Measurements from ENCODE around the gene SOD3. TPM values are rescaled to one million over a fixed set of nuclear protein-coding genes. Genes with fewer than 3 reads are reported as not detected.

SOD3 gene
- total RNA-seq, 1 donor from 2014 or later, result 1.6 TPM

DNA sequence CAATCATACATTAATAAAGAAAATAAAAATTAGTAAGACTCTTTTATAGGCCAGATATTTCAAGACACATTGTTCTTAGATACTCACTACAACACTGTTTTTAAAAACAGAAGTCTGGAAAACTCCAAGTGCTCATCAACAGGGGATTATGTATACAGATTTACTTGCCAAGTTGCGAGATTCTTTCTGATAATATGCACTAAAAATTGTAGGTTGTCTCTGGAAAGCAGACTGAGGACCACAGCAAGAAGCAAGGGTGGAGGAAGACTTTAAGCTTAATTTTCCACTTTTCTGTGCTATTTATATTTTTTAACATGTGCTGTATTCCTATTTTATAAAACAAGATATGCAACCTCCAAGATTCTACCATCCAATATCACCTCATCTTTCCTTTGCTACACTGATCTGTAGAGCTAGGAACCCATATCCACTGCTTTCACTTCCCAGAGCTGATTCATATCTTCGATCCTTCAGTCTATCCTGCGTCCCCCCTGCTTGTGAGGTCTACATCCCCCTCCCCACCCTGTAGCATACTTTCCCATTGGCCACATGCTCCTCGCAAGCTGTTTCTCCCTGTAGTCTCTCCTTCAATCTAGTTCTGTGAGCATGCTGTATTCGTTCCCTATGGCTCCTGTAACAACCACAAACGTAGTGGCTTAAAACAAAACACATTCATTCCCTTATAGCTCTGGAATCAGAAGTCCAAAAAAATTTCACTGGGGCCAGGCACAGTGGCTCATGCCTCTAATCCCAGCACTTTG is 15.7 kb downstream of the SOD3 start:
- peaks cover 2% of the 10 kb centered on the region for H3K27me3 Mint-ChIP-seq (ENCODE audit: unreplicated experiment)
- no peaks in the 10 kb centered on the region for H3K9me3 Mint-ChIP-seq (ENCODE audit: unreplicated experiment)
- H3K27ac Mint-ChIP-seq (ENCODE audit: unreplicated experiment), result no peak overlapping the region
- H3K4me1 Mint-ChIP-seq (ENCODE audit: unreplicated experiment), result no peaks in the 10 kb centered on the region
- peaks cover 7% of the 10 kb centered on the region for H3K36me3 Mint-ChIP-seq (ENCODE audit: low read depth, unreplicated experiment)
- DNase-seq (ENCODE audit: low spot score), result no peak
- no peak for TF ChIP-seq CTCF (IDR thresholded peaks at IDR 0.05; ENCODE audit: unreplicated experiment)
- no peak overlapping the region for H3K4me3 Mint-ChIP-seq (ENCODE audit: unreplicated experiment)

DNA sequence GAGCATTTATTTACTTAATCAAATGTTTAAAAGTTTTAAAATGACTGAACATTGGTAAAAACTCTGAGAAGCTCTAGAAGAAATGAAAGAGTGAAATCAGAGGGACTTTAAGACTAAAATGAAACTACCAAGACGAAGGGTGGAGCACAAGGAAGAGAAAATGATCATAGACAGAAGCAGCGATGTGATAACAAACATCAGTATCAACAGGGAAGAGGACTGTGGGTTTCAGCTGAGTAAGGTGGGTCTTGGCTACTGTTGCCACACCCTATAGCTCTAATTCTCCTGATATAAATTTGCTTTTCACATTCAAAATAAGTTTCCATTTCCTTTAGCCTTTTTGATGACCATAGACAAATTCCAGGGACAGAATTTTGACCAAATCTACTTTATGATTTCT is 18.4 kb downstream of the SOD3 start:
- TF ChIP-seq CTCF (IDR thresholded peaks at IDR 0.05; ENCODE audit: unreplicated experiment), result no peak
- DNase-seq (ENCODE audit: low spot score), result no peak
- Mint-ChIP-seq H3K4me1 (ENCODE audit: unreplicated experiment) (no peaks in the 10 kb centered on the region), H3K36me3 (ENCODE audit: low read depth, unreplicated experiment) (peaks cover 7% of the 10 kb centered on the region), H3K27me3 (ENCODE audit: unreplicated experiment) (peaks cover 2% of the 10 kb centered on the region), H3K27ac (ENCODE audit: unreplicated experiment) (no peak overlapping the region), H3K4me3 (ENCODE audit: unreplicated experiment) (no peak overlapping the region), H3K9me3 (ENCODE audit: unreplicated experiment) (no peaks in the 10 kb centered on the region)

GRCh38 chr4:24816797-24817196 is 21.4 kb downstream of the SOD3 start:
- Mint-ChIP-seq H3K4me3 (ENCODE audit: unreplicated experiment) (no peak overlapping the region), H3K36me3 (ENCODE audit: low read depth, unreplicated experiment) (no peaks in the 10 kb centered on the region), H3K4me1 (ENCODE audit: unreplicated experiment) (no peaks in the 10 kb centered on the region), H3K27me3 (ENCODE audit: unreplicated experiment) (peaks cover 4% of the 10 kb centered on the region), H3K9me3 (ENCODE audit: unreplicated experiment) (no peaks in the 10 kb centered on the region), H3K27ac (ENCODE audit: unreplicated experiment) (no peak overlapping the region)
- no peak for DNase-seq (ENCODE audit: low spot score)
- no peak for TF ChIP-seq CTCF (IDR thresholded peaks at IDR 0.05; ENCODE audit: unreplicated experiment)

- Mint-ChIP-seq H3K4me3 (ENCODE audit: unreplicated experiment) (no peak overlapping the region), H3K9me3 (ENCODE audit: unreplicated experiment) (no peaks in the 10 kb centered on the region), H3K4me1 (ENCODE audit: unreplicated experiment) (no peaks in the 10 kb centered on the region), H3K27me3 (ENCODE audit: unreplicated experiment) (peaks cover 2% of the 10 kb centered on the region), H3K27ac (ENCODE audit: unreplicated experiment) (no peak overlapping the region), H3K36me3 (ENCODE audit: low read depth, unreplicated experiment) (no peaks in the 10 kb centered on the region)
- TF ChIP-seq CTCF (IDR thresholded peaks at IDR 0.05; ENCODE audit: unreplicated experiment), result no peak
- no peak for DNase-seq (ENCODE audit: low spot score)
Observed at GRCh38 chr4:24820541-24820940, 25.2 kb downstream of the SOD3 start.

DNA sequence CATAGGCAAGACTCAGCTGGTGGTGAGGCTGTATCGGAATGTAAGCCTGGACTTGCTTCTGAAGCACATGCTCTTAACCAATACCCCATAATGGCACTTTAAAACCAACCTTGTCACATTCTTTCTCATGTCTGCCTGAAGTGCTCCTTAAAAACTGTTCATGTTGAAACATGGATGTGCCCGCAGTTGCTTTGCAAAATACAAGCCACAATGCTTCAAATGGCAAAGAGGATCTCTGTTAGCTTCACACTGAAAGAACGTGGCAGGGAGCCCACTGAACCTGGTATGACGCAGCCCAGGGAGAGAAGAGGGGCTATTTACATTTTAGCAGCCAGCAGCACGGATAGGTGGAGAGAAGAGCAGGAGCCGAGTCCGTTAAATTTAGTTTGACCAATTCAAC is 29.3 kb downstream of the SOD3 start:
- H3K9me3 Mint-ChIP-seq (ENCODE audit: unreplicated experiment), result no peaks in the 10 kb centered on the region
- DNase-seq (ENCODE audit: low spot score), result no peak
- peaks cover 5% of the 10 kb centered on the region for H3K27me3 Mint-ChIP-seq (ENCODE audit: unreplicated experiment)
- H3K36me3 Mint-ChIP-seq (ENCODE audit: low read depth, unreplicated experiment), result peaks cover 2% of the 10 kb centered on the region
- no peaks in the 10 kb centered on the region for H3K4me1 Mint-ChIP-seq (ENCODE audit: unreplicated experiment)
- no peak overlapping the region for H3K4me3 Mint-ChIP-seq (ENCODE audit: unreplicated experiment)
- TF ChIP-seq CTCF (IDR thresholded peaks at IDR 0.05; ENCODE audit: unreplicated experiment), result no peak
- H3K27ac Mint-ChIP-seq (ENCODE audit: unreplicated experiment), result no peak overlapping the region

Measured in endothelial cell (in vitro differentiated cells).